Measurements from ENCODE around the gene TENT5C.

Gene TENT5C

DNA sequence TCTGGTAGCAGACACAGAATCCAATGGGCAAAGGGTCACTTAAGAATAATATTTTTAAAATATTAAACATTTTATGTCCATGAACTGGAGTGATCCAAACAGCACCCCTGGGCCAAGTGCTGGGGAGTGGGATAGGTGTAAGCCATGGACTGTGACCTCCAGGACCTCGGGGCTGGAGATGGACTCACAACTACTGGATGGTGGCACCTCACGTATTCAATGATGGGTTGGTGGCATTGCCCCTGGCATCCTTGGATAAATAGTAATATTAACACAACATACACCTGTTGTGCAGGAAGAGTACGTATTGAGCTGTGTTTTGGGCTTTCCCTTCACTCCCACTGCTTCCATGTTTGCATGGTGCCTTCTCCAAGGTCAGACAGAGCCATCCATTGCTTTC lies 39.3 kb upstream of the TENT5C start:
- H3K4me3 ChIP-seq (replicated peaks; ENCODE audit: low read depth, low read length), result no peak overlapping the region
- DNase-seq (ENCODE audit: low read depth), result no peak
- TF ChIP-seq, protein P1, sequence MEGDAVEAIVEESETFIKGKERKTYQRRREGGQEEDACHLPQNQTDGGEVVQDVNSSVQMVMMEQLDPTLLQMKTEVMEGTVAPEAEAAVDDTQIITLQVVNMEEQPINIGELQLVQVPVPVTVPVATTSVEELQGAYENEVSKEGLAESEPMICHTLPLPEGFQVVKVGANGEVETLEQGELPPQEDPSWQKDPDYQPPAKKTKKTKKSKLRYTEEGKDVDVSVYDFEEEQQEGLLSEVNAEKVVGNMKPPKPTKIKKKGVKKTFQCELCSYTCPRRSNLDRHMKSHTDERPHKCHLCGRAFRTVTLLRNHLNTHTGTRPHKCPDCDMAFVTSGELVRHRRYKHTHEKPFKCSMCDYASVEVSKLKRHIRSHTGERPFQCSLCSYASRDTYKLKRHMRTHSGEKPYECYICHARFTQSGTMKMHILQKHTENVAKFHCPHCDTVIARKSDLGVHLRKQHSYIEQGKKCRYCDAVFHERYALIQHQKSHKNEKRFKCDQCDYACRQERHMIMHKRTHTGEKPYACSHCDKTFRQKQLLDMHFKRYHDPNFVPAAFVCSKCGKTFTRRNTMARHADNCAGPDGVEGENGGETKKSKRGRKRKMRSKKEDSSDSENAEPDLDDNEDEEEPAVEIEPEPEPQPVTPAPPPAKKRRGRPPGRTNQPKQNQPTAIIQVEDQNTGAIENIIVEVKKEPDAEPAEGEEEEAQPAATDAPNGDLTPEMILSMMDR (IDR thresholded peaks at IDR 0.05; ENCODE audit: low read length, missing control alignments), result no peak

DNA sequence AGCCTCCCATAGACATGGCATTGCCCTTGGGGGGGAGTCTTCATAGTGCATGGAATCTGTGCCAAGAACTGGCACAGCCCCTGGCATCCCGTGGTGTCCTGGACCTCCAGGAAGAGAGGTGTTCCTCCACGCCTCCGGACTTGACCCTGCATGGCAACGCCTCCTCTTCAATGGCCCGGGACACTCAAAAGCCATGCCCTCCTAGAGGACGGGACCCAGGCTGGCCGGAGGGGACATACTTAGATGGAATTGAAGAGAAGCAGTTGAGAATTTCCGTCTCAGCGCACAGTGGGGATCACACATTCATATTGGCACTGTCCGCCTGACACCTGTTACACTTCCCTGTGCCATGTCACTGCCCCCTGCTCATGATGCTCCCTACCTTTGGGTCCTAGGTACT lies 38.4 kb upstream of the TENT5C start:
- no peak overlapping the region for H3K4me3 ChIP-seq (replicated peaks; ENCODE audit: low read depth, low read length)
- TF ChIP-seq, protein P1 (IDR thresholded peaks at IDR 0.05; ENCODE audit: low read length, missing control alignments), result no peak

DNA sequence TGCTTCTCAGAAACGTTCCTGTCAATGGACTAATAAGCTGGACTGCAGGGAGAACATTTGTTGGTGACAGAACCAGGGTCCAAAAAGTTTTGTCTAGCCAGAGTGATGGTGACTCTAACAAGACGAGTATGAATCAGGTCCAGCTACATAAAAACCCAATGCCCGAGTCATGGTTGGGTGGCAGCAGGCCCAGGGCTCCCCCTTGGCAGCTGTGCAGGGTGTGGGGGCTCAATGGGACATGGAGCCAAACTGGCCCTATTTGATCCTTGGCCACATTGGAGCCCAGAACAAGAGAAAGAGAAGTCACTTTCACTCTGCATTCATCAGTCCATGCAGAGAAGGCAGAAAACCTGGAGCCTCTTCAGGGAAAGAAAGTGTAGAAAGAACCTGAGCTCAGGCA lies 37.9 kb upstream of the TENT5C start:
- TF ChIP-seq, protein P1 (IDR thresholded peaks at IDR 0.05; ENCODE audit: low read length, missing control alignments), result no peak
- H3K4me3 ChIP-seq (replicated peaks; ENCODE audit: low read depth, low read length), result no peak overlapping the region
- DNase-seq (ENCODE audit: low read depth), result no peak

More for the DNA sequence above, 38.4 kb upstream of the TENT5C start:
- no peak for DNase-seq (ENCODE audit: low read depth)

DNA sequence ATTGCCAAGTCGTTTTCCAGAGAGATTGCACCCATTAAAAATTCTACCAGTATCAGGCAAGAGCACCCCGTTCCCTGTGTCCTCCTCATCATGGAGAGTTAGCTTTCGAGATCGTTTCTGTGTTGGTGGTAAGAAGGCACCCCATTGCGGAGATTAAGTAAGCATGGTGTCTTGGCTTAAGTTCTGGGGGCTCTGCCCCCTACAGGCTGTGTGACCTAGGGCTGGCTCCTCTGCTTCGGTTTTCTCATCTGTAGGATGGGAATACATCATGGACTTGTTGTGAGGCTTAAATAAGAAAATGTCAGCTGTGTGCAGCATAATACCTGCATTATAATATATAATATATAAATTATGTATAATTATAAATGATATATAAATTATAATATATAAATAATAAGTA lies 36.8 kb upstream of the TENT5C start:
- TF ChIP-seq, protein P1 (IDR thresholded peaks at IDR 0.05; ENCODE audit: low read length, missing control alignments), result no peak
- no peak overlapping the region for H3K4me3 ChIP-seq (replicated peaks; ENCODE audit: low read depth, low read length)
- DNase-seq (ENCODE audit: low read depth), result no peak

DNA sequence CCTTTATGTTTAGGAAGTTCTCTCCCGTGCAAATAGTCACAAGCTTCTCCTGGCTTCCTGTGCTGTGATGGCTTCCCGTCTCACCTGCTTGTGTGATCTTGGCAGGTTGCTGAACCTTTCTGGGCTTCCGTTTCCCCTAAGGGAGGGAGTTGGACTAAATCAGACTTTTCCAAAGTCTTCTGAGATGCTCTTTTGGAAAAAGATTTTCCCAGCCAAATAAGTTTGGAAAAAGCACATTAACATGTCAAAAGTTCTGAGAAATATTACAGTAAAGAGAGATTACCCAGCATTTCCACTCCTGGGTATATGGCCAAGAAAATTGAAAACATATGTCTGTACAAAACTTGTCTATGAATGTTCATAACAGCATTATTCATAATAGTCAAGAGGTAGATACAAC lies 36.0 kb upstream of the TENT5C start:
- H3K4me3 ChIP-seq (replicated peaks; ENCODE audit: low read depth, low read length), result no peak overlapping the region
- TF ChIP-seq, protein P1 (IDR thresholded peaks at IDR 0.05; ENCODE audit: low read length, missing control alignments), result no peak
- no peak for DNase-seq (ENCODE audit: low read depth)

DNA sequence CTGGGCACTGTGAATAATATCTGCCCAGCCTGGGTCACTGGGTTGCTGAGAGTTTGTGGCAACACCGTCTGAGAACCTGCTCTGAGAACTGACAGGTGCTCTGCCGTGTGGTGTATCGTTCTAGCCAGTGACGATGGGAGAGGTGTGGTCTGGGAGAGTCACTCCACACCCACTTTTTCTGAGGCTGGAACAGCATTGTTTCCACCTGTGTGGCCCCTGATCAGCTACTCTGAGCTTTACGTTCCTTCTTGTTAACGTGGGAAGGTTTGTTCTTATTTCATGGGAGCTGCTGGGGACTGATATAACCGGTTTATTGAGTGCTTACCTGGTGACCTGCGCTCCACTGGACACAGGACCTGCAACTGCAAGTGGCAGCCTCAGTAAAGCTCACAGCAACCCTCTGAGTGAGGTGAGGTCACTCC lies 34.8 kb upstream of the TENT5C start:
- TF ChIP-seq, protein P1 (IDR thresholded peaks at IDR 0.05; ENCODE audit: low read length, missing control alignments), result no peak
- H3K4me3 ChIP-seq (replicated peaks; ENCODE audit: low read depth, low read length), result no peak overlapping the region
- DNase-seq (ENCODE audit: low read depth), result no peak

DNA sequence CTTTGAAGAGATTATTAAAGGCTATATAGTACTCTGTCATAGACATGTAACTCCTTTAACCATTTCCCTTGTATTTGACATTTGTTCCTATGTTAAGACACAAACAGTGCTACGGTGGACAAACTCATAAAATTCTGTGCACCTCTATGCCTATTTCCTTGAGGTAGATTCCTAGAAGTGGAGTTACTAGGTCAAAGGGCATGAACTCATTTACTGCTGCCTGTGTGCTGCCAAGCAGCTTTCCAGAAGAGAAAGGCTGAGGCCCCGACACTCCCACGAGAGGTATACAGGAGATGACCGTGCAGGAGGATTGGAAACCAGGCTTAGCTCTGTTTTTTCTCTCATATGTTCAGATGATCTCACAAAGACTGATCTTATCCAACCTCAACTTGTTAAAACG lies 34.4 kb upstream of the TENT5C start:
- TF ChIP-seq, protein P1 (IDR thresholded peaks at IDR 0.05; ENCODE audit: low read length, missing control alignments), result no peak
- DNase-seq (ENCODE audit: low read depth), result no peak
- H3K4me3 ChIP-seq (replicated peaks; ENCODE audit: low read depth, low read length), result no peak overlapping the region

Data from fibroblast of pulmonary artery (primary cell).